Aorta (tissue), 5 donors: ENCODE data around the gene BCL7B. TPM values are rescaled to one million over a fixed set of nuclear protein-coding genes. Genes with fewer than 3 reads are reported as not detected.
"Not testable (repeated sequence)": the region's sequence is repeated elsewhere in the genome, so short reads cannot be mapped to it uniquely, and the experiment has no call there.

Experiments used
- ATAC-seq: fragments of 200-7000 bp; cut with Tn5 transposase; one replicate; pipeline ENCODE4 v1.9.1; 2022; ENCODE audit warnings: moderate library complexity; ENCODE audit not compliant: low FRiP score
- DNase-seq, 2 donors: peaks; one replicate each; pipeline ENCODE4 v3.0.0-alpha.2; 2020
- H3K27ac ChIP-seq, 2 donors: one replicate each; pipeline ENCODE4 v1.5.1; 2013; ENCODE audit warnings: low read length in 2 of 2, mild to moderate bottlenecking in 2 of 2, moderate library complexity in 2 of 2, control low read depth in 1 of 2, inconsistent platforms in 1 of 2, low read depth in 1 of 2
- H3K27me3 ChIP-seq, 2 donors: one replicate each; pipeline ENCODE4 v1.6.1; 2013; ENCODE audit warnings: control low read depth in 1 of 2, low read length in 1 of 2, mild to moderate bottlenecking in 1 of 2, moderate library complexity in 1 of 2; ENCODE audit not compliant: insufficient read depth in 2 of 2, control insufficient read depth in 1 of 2
- H3K36me3 ChIP-seq, 2 donors: one replicate each; pipeline ENCODE4 v1.6.1; 2013; ENCODE audit warnings: control low read depth in 1 of 2, low read length in 1 of 2, mild to moderate bottlenecking in 1 of 2; ENCODE audit not compliant: insufficient read depth in 2 of 2, control insufficient read depth in 1 of 2
- H3K4me1 ChIP-seq, 2 donors: one replicate each; pipeline ENCODE4 v1.6.1; 2013; ENCODE audit warnings: low read length in 2 of 2, control low read depth in 1 of 2, mild to moderate bottlenecking in 1 of 2, moderate library complexity in 1 of 2; ENCODE audit not compliant: insufficient read depth in 2 of 2, control insufficient read depth in 1 of 2
- H3K4me3 ChIP-seq, 2 donors: one replicate each; pipeline ENCODE4 v1.5.1; 2013; ENCODE audit warnings: low read length in 2 of 2, control low read depth in 1 of 2, mild to moderate bottlenecking in 1 of 2
- H3K9me3 ChIP-seq: one replicate; pipeline ENCODE4 v1.6.1; 2013; ENCODE audit warnings: mild to moderate bottlenecking, low read length; ENCODE audit not compliant: control insufficient read depth
- WGBS, 2 donors: extraction: QIAGEN DNeasy Blood & Tissue Kit; methylation state at CpG; one replicate each; pipeline ENCODE4 v1.1.7; 2013; 5-methylcytosine and 5-hydroxymethylcytosine counted together
- intact Hi-C, 2 donors: fragments of 100-400 bp; cut with DNase I; formaldehyde crosslinking; loops; one replicate each; pipeline versions ENCODE4 v1.14.2 to v1.15.0; 2022
- polyA plus RNA-seq, 2 donors: library from polyadenylated mRNA; stranded (reverse); fragments of 200-250 nt; gene quantifications; one replicate each; pipeline ENCODE4 v1.2.3, GENCODE V29; 2013
- total RNA-seq, 2 donors: library from RNA; stranded (reverse); fragmentation: NEBNext Ultra II Directional; extraction: Animal tissue kit (Norgen Biotek cat#: 25700); gene quantifications; one replicate each; pipeline ENCODE4 v1.2.1, GENCODE V29; 2021
- donor health status: healthy with polysubstance abuse.
- donor health status: Bipolar disorder and iron deficiency.
- donor health status: DM: no; HTN: no; CAD: no.
- donor health status: DM: no; HTN: no; CAD: no.
- donor health status: DM: yes; HTN: yes; CAD: no.

BCL7B gene
- total and polyA plus RNA-seq, 4 donors = 45.5 to 92.3 (median 69.5) TPM

GRCh38 chr7:73549176-73549575 lies 8.3 kb downstream of the BCL7B start:
- no peak overlapping the region for H3K4me3 ChIP-seq
- intact Hi-C loops = no loop called here
- ATAC-seq = no peak
- 74 to 77% methylated on average over 4 of the region's 4 CpGs for WGBS, 2 donors
- no peak for DNase-seq
- no peaks in the 10 kb centered on the region for H3K27me3 ChIP-seq
- no peaks in the 10 kb centered on the region for H3K4me1 ChIP-seq
- no peaks in the 10 kb centered on the region for H3K36me3 ChIP-seq
- no peak overlapping the region for H3K27ac ChIP-seq
- no peaks in the 10 kb centered on the region for H3K9me3 ChIP-seq

GRCh38 chr7:73547841-73548240 lies 9.6 kb downstream of the BCL7B start:
- Histone ChIP-seq H3K27me3 (no peaks in the 10 kb centered on the region), H3K27ac (no peak overlapping the region), H3K4me3 (no peak overlapping the region), H3K4me1 (no peaks in the 10 kb centered on the region), H3K36me3 (no peaks in the 10 kb centered on the region), H3K9me3 (no peaks in the 10 kb centered on the region)
- no peak for DNase-seq
- intact Hi-C loops = no loop called here
- ATAC-seq = no peak
- WGBS, 2 donors = 90 to 91% methylated on average over 9 of the region's 9 CpGs

- Histone ChIP-seq H3K4me1 (no peaks in the 10 kb centered on the region), H3K4me3 (no peak overlapping the region), H3K27me3 (no peaks in the 10 kb centered on the region), H3K36me3 (peaks cover 0 to 10% of the 10 kb centered on the region in 2 donors), H3K9me3 (no peaks in the 10 kb centered on the region), H3K27ac (no peak overlapping the region)
- intact Hi-C loops = no loop called here
- DNase-seq = no peak
- no peak for ATAC-seq
- 100% methylated on average over 2 of the region's 2 CpGs for WGBS, 2 donors
Observed at GRCh38 chr7:73544678-73545077, 12.8 kb downstream of the BCL7B start.

GRCh38 chr7:73541722-73542121 lies 15.8 kb downstream of the BCL7B start:
- no peak overlapping the region for H3K27ac ChIP-seq
- ATAC-seq (no peak), DNase-seq (no peak)
- no peaks in the 10 kb centered on the region for H3K9me3 ChIP-seq
- intact Hi-C loops = no loop called here
- 92 to 95% methylated on average over 10 of the region's 10 CpGs for WGBS, 2 donors
- no peak overlapping the region for H3K4me3 ChIP-seq
- H3K36me3 ChIP-seq = peaks cover 0 to 14% of the 10 kb centered on the region in 2 donors
- H3K27me3 ChIP-seq = no peaks in the 10 kb centered on the region
- H3K4me1 ChIP-seq = no peaks in the 10 kb centered on the region

- intact Hi-C loops = no loop called here
- H3K36me3 ChIP-seq = peaks cover 0 to 17% of the 10 kb centered on the region in 2 donors
- DNase-seq (no peak), ATAC-seq (no peak)
- H3K4me1 ChIP-seq = no peaks in the 10 kb centered on the region
- no peaks in the 10 kb centered on the region for H3K9me3 ChIP-seq
- H3K27me3 ChIP-seq = no peaks in the 10 kb centered on the region
- 89 to 90% methylated on average over 13 of the region's 13 CpGs for WGBS, 2 donors
- H3K4me3 ChIP-seq = no peak overlapping the region
- no peak overlapping the region for H3K27ac ChIP-seq
Observed at GRCh38 chr7:73539709-73540108, 17.8 kb downstream of the BCL7B start.

- ATAC-seq, DNase-seq, H3K9me3 ChIP-seq, H3K27ac ChIP-seq, H3K27me3 ChIP-seq, H3K4me3 ChIP-seq, H3K4me1 ChIP-seq, intact Hi-C loops: not testable (repeated sequence)
- 94 to 100% methylated on average over 2 of the region's 2 CpGs for WGBS, 2 donors
- H3K36me3 ChIP-seq = peaks cover 0 to 17% of the 10 kb centered on the region in 2 donors
Observed at GRCh38 chr7:73538510-73538909, 19.0 kb downstream of the BCL7B start.

GRCh38 chr7:73537051-73537450 lies 20.4 kb downstream of the BCL7B start:
- Histone ChIP-seq H3K36me3 (peaks cover 0 to 14% of the 10 kb centered on the region in 2 donors), H3K9me3 (no peaks in the 10 kb centered on the region), H3K27ac (no peak overlapping the region), H3K4me1 (no peaks in the 10 kb centered on the region), H3K4me3 (no peak overlapping the region), H3K27me3 (no peaks in the 10 kb centered on the region)
- peak in 1 of 2 donors; percentile 71 for DNase-seq
- intact Hi-C loops = no loop called here
- WGBS, 2 donors = 90 to 91% methylated on average over 16 of the region's 16 CpGs
- no peak for ATAC-seq

- ATAC-seq (no peak), DNase-seq (peak in 1 of 2 donors; percentile 51)
- Histone ChIP-seq H3K4me3 (no peak overlapping the region), H3K4me1 (no peaks in the 10 kb centered on the region), H3K36me3 (peaks cover 0 to 11% of the 10 kb centered on the region in 2 donors), H3K9me3 (no peaks in the 10 kb centered on the region), H3K27ac (no peak overlapping the region), H3K27me3 (no peaks in the 10 kb centered on the region)
- whole genome bisulfite sequencing, 2 donors = 84 to 87% methylated on average over 5 of the region's 5 CpGs
- intact Hi-C loops = no loop called here
Observed at GRCh38 chr7:73536479-73536878, 21.0 kb downstream of the BCL7B start.

GRCh38 chr7:73535918-73536317 lies 21.6 kb downstream of the BCL7B start:
- H3K4me1 ChIP-seq, intact Hi-C loops, H3K27me3 ChIP-seq, H3K9me3 ChIP-seq, ATAC-seq, H3K27ac ChIP-seq, H3K4me3 ChIP-seq: not testable (repeated sequence)
- peaks cover 0 to 11% of the 10 kb centered on the region in 2 donors for H3K36me3 ChIP-seq
- DNase-seq = peak in 1 of 2 donors; percentile 10
- WGBS, 2 donors = 85 to 88% methylated on average over 7 of the region's 7 CpGs
